H1 (cell line): Measurements from ENCODE around the gene TUT1. TPM values are rescaled to one million over a fixed set of nuclear protein-coding genes. Genes with fewer than 3 reads are reported as not detected.
A peak's percentile ranks its signal among the peaks of the same experiment; 100 is the strongest.

ENCODE experiments used
- CTCF ChIA-PET: fragments of 300-600 bp; sonication (Branson Sonifier 250); formaldehyde crosslinking; loops from one replicate; lab custom pipeline; 2021; ENCODE audit not compliant: partially characterized antibody; lab: Charles Lee
- POLR2A ChIA-PET: fragments of 300-600 bp; sonication (Branson Sonifier 250); formaldehyde crosslinking; loops from one replicate; lab custom pipeline; 2021; ENCODE audit warnings: inconsistent platforms; ENCODE audit not compliant: partially characterized antibody; lab: Charles Lee
- DNase-seq, 2 experiments: peaks; one replicate each; pipeline versions ENCODE4 v3.0.0 to v3.0.0-alpha.2; 2010 to 2022; ENCODE audit warnings: low spot score in 2 of 2, low read depth in 1 of 2, mixed read lengths in 1 of 2
- FAIRE-seq: peaks from 2 replicates; lab custom pipeline; 2011; peaks lifted over from hg19 to GRCh38; lab: Jason Lieb, UNC
- H2AFZ ChIP-seq: 2 replicates; pipeline ENCODE4 v1.8.1; 2012; ENCODE audit warnings: low read length, inconsistent platforms
- H2AK5ac ChIP-seq: 2 replicates; pipeline ENCODE4 v1.6.1; 2013; ENCODE audit warnings: low read depth, low read length
- H2BK120ac ChIP-seq: replicated peaks from 2 replicates; pipeline ENCODE3; 2013; ENCODE audit warnings: low read depth, low read length, inconsistent platforms
- H2BK12ac ChIP-seq: 2 replicates; pipeline ENCODE4 v1.6.1; 2013; ENCODE audit warnings: low read depth, low read length
- H2BK15ac ChIP-seq: 2 replicates; pipeline ENCODE4 v1.6.1; 2013; ENCODE audit warnings: low read length
- H2BK20ac ChIP-seq: 2 replicates; pipeline ENCODE4 v1.6.1; 2013; ENCODE audit warnings: low read length
- H2BK5ac ChIP-seq: 2 replicates; pipeline ENCODE4 v1.6.1; 2013; ENCODE audit warnings: low read depth, low read length
- H3K14ac ChIP-seq: 2 replicates; pipeline ENCODE4 v1.6.1; 2013; ENCODE audit warnings: inconsistent platforms; ENCODE audit not compliant: insufficient read length
- H3K18ac ChIP-seq: 2 replicates; pipeline ENCODE4 v1.6.1; 2013; ENCODE audit warnings: low read length; ENCODE audit errors: extremely low read depth
- H3K23ac ChIP-seq: 2 replicates; pipeline ENCODE4 v1.6.1; 2013; ENCODE audit warnings: inconsistent platforms; ENCODE audit not compliant: insufficient read length
- H3K23me2 ChIP-seq: 2 replicates; pipeline ENCODE4 v1.6.1; 2013; ENCODE audit warnings: low read depth, low read length
- H3K27ac ChIP-seq: 2 replicates; pipeline ENCODE4 v1.6.1; 2011; ENCODE audit warnings: low read depth, low read length, inconsistent platforms
- H3K27me3 ChIP-seq, 4 experiments: replicated peaks in 1 of 4; 1 replicate in 1 of 4; 2 replicates in 3 of 4; pipeline versions ENCODE4 v1.6.1 to v1.8.1; 2011 to 2013; ENCODE audit warnings: low read length in 3 of 4, mild to moderate bottlenecking in 3 of 4, inconsistent platforms in 2 of 4, mixed read lengths in 2 of 4, moderate library complexity in 1 of 4; ENCODE audit not compliant: control insufficient read depth in 3 of 4, insufficient read depth in 3 of 4; ENCODE audit errors: extremely low read depth in 1 of 4
- H3K36me3 ChIP-seq, 4 experiments: 2 replicates each; pipeline versions ENCODE4 v1.6.1 to v1.8.1; 2011 to 2013; ENCODE audit warnings: mild to moderate bottlenecking in 4 of 4, low read length in 3 of 4, moderate library complexity in 2 of 4, control low read depth in 1 of 4, inconsistent platforms in 1 of 4; ENCODE audit not compliant: insufficient read depth in 4 of 4, control insufficient read depth in 2 of 4
- H3K4ac ChIP-seq: replicated peaks from 2 replicates; pipeline ENCODE3; 2013; ENCODE audit warnings: low read length, low read depth, mixed read lengths, inconsistent platforms; ENCODE audit not compliant: insufficient read length
- H3K4me1 ChIP-seq, 4 experiments: replicated peaks in 1 of 4; 1 replicate in 1 of 4; 2 replicates in 3 of 4; pipeline versions ENCODE4 v1.6.1 to v1.8.1; 2011 to 2013; ENCODE audit warnings: low read length in 3 of 4, inconsistent platforms in 2 of 4, mixed read lengths in 1 of 4; ENCODE audit not compliant: insufficient read depth in 4 of 4, control insufficient read depth in 3 of 4
- H3K4me2 ChIP-seq, 2 experiments: 2 replicates each; pipeline versions ENCODE4 v1.6.1 to v1.8.1; 2011 to 2013; ENCODE audit warnings: low read depth in 2 of 2, low read length in 2 of 2, control low read depth in 1 of 2, inconsistent platforms in 1 of 2, mild to moderate bottlenecking in 1 of 2; ENCODE audit not compliant: insufficient read depth in 1 of 2
- H3K4me3 ChIP-seq, 4 experiments: fragments of 200-600, 300-600 bp in 1 of 4; sonication (generic), shearing (Covaris generic), sonication (Bioruptor Twin) in 1 of 4; 2 replicates each; pipeline versions ENCODE4 v1.5.1 to v1.8.1; 2011 to 2016; ENCODE audit warnings: low read length in 4 of 4, low read depth in 3 of 4, control low read depth in 2 of 4, inconsistent platforms in 2 of 4, mild to moderate bottlenecking in 2 of 4, mixed read lengths in 1 of 4, moderate library complexity in 1 of 4; ENCODE audit not compliant: insufficient read depth in 2 of 4; ENCODE audit errors: extremely low read depth in 1 of 4
- H3K56ac ChIP-seq: replicated peaks from 2 replicates; pipeline ENCODE3; 2013; ENCODE audit warnings: low read depth, mild to moderate bottlenecking, mixed read lengths, low read length, inconsistent platforms; ENCODE audit not compliant: insufficient read length
- H3K79me1 ChIP-seq: 2 replicates; pipeline ENCODE4 v1.6.1; 2013; ENCODE audit warnings: low read depth, low read length, control low read depth
- H3K79me2 ChIP-seq, 2 experiments: 2 replicates each; pipeline versions ENCODE4 v1.6.1 to v1.8.1; 2012 to 2013; ENCODE audit warnings: low read length in 2 of 2, mild to moderate bottlenecking in 2 of 2, inconsistent platforms in 1 of 2; ENCODE audit not compliant: insufficient read depth in 2 of 2, control insufficient read depth in 1 of 2
- H3K9ac ChIP-seq, 4 experiments: replicated peaks in 1 of 4; 1 replicate in 1 of 4; 2 replicates in 3 of 4; pipeline versions ENCODE4 v1.6.1 to v1.8.1; 2011 to 2013; ENCODE audit warnings: low read depth in 3 of 4, low read length in 3 of 4, control low read depth in 2 of 4, mild to moderate bottlenecking in 2 of 4, moderate library complexity in 2 of 4, inconsistent platforms in 1 of 4; ENCODE audit errors: extremely low read depth in 1 of 4
- H3K9me3 ChIP-seq, 2 experiments: 2 replicates each; pipeline versions ENCODE4 v1.6.1 to v1.8.1; 2012 to 2013; ENCODE audit warnings: mild to moderate bottlenecking in 2 of 2, moderate library complexity in 2 of 2, control low read depth in 1 of 2, inconsistent platforms in 1 of 2, low read depth in 1 of 2, low read length in 1 of 2, mixed read lengths in 1 of 2; ENCODE audit not compliant: insufficient read depth in 2 of 2
- H4K20me1 ChIP-seq, 2 experiments: replicated peaks in 1 of 2; 2 replicates each; pipeline versions ENCODE3 to v1.8.1; 2011 to 2013; ENCODE audit warnings: inconsistent platforms in 2 of 2, low read length in 2 of 2, mild to moderate bottlenecking in 1 of 2; ENCODE audit not compliant: insufficient read depth in 2 of 2, control insufficient read depth in 1 of 2
- H4K5ac ChIP-seq: 2 replicates; pipeline ENCODE4 v1.6.1; 2013; ENCODE audit warnings: low read length, low read depth, mixed read lengths, inconsistent platforms; ENCODE audit not compliant: insufficient read length
- H4K8ac ChIP-seq: 2 replicates; pipeline ENCODE4 v1.8.0; 2013; ENCODE audit warnings: mild to moderate bottlenecking, moderate library complexity, low read length, inconsistent platforms; ENCODE audit not compliant: insufficient read depth; ENCODE audit errors: extremely low read depth
- H4K91ac ChIP-seq: replicated peaks from 2 replicates; pipeline ENCODE3; 2013; ENCODE audit warnings: low read length, mixed read lengths, inconsistent platforms; ENCODE audit not compliant: insufficient read length
- SUZ12 ChIP-seq: fragments of 200-600 bp; sonication (generic); IDR thresholded peaks from 2 replicates; pipeline ENCODE4 v1.6.1; 2012; ENCODE audit warnings: mild to moderate bottlenecking, inconsistent platforms, low read length, moderate library complexity, mixed read lengths
- YY1 ChIP-seq: IDR thresholded peaks from 2 replicates; pipeline ENCODE4 v1.6.1; 2011; ENCODE audit warnings: low read depth, mild to moderate bottlenecking, low read length
- WGBS, 2 experiments: shearing (Covaris generic) in 1 of 2; methylation state at CpG; one replicate each; pipeline versions ENCODE4 v1.1.6 to v1.1.7; 2013 to 2015; ENCODE audit warnings: low lambda C conversion rate in 2 of 2, mixed read lengths in 2 of 2, inconsistent platforms in 1 of 2, low coverage in 1 of 2, missing lambda C conversion rate in 1 of 2; ENCODE audit not compliant: insufficient replicate concordance in 2 of 2, insufficient coverage in 1 of 2, insufficient read length in 1 of 2; ENCODE audit errors: extremely low coverage in 1 of 2, missing lambda C conversion rate in 1 of 2; 5-methylcytosine and 5-hydroxymethylcytosine counted together
- polyA plus RNA-seq, 7 experiments: library from polyadenylated mRNA; depleted of rRNA in 3 of 7; stranded (reverse) in 5 of 7; unstranded in 2 of 7; fragments of >200 nt in 5 of 7; fragments of 200-250 nt in 2 of 7; gene quantifications; 1 replicate in 5 of 7; 2 replicates in 1 of 7; 4 replicates in 1 of 7; pipeline versions ENCODE4 v1.2.1 to v1.2.3, GENCODE V29; 2011 to 2013; ENCODE audit warnings: missing spikeins in 2 of 7, mixed read lengths in 2 of 7
- total RNA-seq: library from RNA; stranded (reverse); fragmentation: NEBNext Ultra II Directional; extraction: Animal tissue kit (Norgen Biotek cat#: 25700); gene quantifications from 2 replicates; pipeline ENCODE4 v1.2.1, GENCODE V29; 2021

Gene TUT1
- total and polyA plus RNA-seq, 2 of the 8 experiments (the other 6 are each of a cell fraction or from before 2014, with no cell fraction given): 17.8 to 24.6 TPM

DNA sequence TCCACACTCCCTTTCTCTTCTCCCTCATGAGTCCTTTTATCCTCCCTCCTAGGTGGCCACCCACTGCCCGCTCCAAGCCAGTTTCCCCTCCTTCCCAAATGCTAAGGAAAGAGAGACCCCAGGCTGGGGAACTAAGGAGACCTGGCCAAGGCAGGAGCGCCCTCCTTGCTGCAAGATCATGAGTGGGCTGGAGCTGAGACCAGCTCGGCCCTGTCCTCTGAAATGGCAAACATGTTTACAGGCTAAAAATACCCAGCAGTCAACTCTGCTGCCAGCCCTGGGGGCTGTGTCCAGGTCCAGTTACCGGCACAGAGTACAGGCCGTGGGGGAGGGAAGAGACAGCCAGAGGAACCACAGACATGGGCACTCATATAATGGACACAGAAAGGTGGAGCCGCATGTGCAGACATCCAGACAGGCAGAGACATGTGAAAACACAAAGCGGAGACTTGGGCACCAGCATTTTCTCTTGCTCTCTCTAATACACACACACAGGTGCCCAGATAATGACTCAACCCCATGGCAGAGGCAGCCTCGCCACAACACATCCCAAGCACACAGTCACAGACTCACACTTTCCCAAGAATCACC, 43.5 kb downstream of the TUT1 start:
- peak overlapping the region; percentile 26; the same call in 1 of the 2 replicates for H2AK5ac ChIP-seq
- peak overlapping the region; percentile 38 to 73 (median 47); a peak in 5 of 8 replicates for H3K4me3 ChIP-seq
- peaks cover 27% of the 10 kb centered on the region for H3K23me2 ChIP-seq
- no peak for DNase-seq
- no peak overlapping the region for H4K8ac ChIP-seq
- H3K79me2 ChIP-seq: no peaks in the 10 kb centered on the region
- H3K9me3 ChIP-seq: no peaks in the 10 kb centered on the region
- H3K4me1 ChIP-seq: peaks cover 8 to 40% (median 25%) of the 10 kb centered on the region in 4 experiments
- no peak overlapping the region for H2BK5ac ChIP-seq
- H3K18ac ChIP-seq: peak overlapping the region; percentile 13; the same call in 1 of the 2 replicates
- H3K4ac ChIP-seq: no peak overlapping the region
- peaks cover 34 to 66% (median 61%) of the 10 kb centered on the region in 4 experiments for H3K27me3 ChIP-seq
- H3K79me1 ChIP-seq: 0 out of 2 replicates have a peak, but pooled peaks cover 3% of the 10 kb centered on the region
- H4K20me1 ChIP-seq: peaks cover 8 to 13% of the 10 kb centered on the region in 2 experiments
- no peak for FAIRE-seq
- H2BK120ac ChIP-seq: no peak overlapping the region
- no peak overlapping the region for H4K5ac ChIP-seq
- 0 out of 2 replicates have a peak overlapping the region, but pooled peaks have one; percentile 12 for H2BK15ac ChIP-seq
- no peak overlapping the region for H4K91ac ChIP-seq
- no peak overlapping the region for H3K14ac ChIP-seq
- no peak overlapping the region; the same call in 1 of the 2 replicates for H2BK12ac ChIP-seq
- no peak overlapping the region for H3K27ac ChIP-seq
- ChIA-PET CTCF (interaction anchor here (0.8 to 2.1 kb wide), 7 partner anchors 10 to 208 kb away, joined by 3 to 12 read pairs (median 5); no protein-coding TSS in a partner anchor), POLR2A (interaction anchor here (0.6 to 20.3 kb wide), 6 partner anchors 21 to 142 kb away, joined by 3 to 336 read pairs (median 3); partner anchors contain the start of gene EEF1G)
- H2BK20ac ChIP-seq: no peak overlapping the region
- no peaks in the 10 kb centered on the region for H3K36me3 ChIP-seq
- no peak overlapping the region for H3K9ac ChIP-seq
- peak; percentile 53; the same call in 1 of the 2 replicates for TF ChIP-seq SUZ12
- TF ChIP-seq YY1: no peak
- no peak overlapping the region for H2AFZ ChIP-seq
- no peak overlapping the region for H3K56ac ChIP-seq
- peak overlapping the region; percentile 87 to 97 for H3K4me2 ChIP-seq
- H3K23ac ChIP-seq: no peak overlapping the region
- 63% methylated on average over 8 of the region's 8 CpGs; no CpG with 5 or more reads in 1 of the 2 experiments for WGBS, 2 experiments
